H1 (cell line): ENCODE measurements around the gene KHDC4. TPM values are rescaled to one million over a fixed set of nuclear protein-coding genes. Genes with fewer than 3 reads are reported as not detected.

Experiments used
- CTCF ChIA-PET: fragments of 300-600 bp; sonication (Branson Sonifier 250); formaldehyde crosslinking; loops from one replicate; lab custom pipeline; 2021; ENCODE audit not compliant: partially characterized antibody; lab: Charles Lee
- POLR2A ChIA-PET: fragments of 300-600 bp; sonication (Branson Sonifier 250); formaldehyde crosslinking; loops from one replicate; lab custom pipeline; 2021; ENCODE audit warnings: inconsistent platforms; ENCODE audit not compliant: partially characterized antibody; lab: Charles Lee
- DNase-seq, 2 experiments: peaks; one replicate each; pipeline versions ENCODE4 v3.0.0 to v3.0.0-alpha.2; 2010 to 2022; ENCODE audit warnings: low spot score in 2 of 2, low read depth in 1 of 2, mixed read lengths in 1 of 2
- FAIRE-seq: peaks from 2 replicates; lab custom pipeline; 2011; peaks lifted over from hg19 to GRCh38; lab: Jason Lieb, UNC
- H2AFZ ChIP-seq: 2 replicates; pipeline ENCODE4 v1.8.1; 2012; ENCODE audit warnings: low read length, inconsistent platforms
- H2AK5ac ChIP-seq: 2 replicates; pipeline ENCODE4 v1.6.1; 2013; ENCODE audit warnings: low read depth, low read length
- H2BK120ac ChIP-seq: replicated peaks from 2 replicates; pipeline ENCODE3; 2013; ENCODE audit warnings: low read depth, low read length, inconsistent platforms
- H2BK12ac ChIP-seq: 2 replicates; pipeline ENCODE4 v1.6.1; 2013; ENCODE audit warnings: low read depth, low read length
- H2BK15ac ChIP-seq: 2 replicates; pipeline ENCODE4 v1.6.1; 2013; ENCODE audit warnings: low read length
- H2BK20ac ChIP-seq: 2 replicates; pipeline ENCODE4 v1.6.1; 2013; ENCODE audit warnings: low read length
- H2BK5ac ChIP-seq: 2 replicates; pipeline ENCODE4 v1.6.1; 2013; ENCODE audit warnings: low read depth, low read length
- H3K14ac ChIP-seq: 2 replicates; pipeline ENCODE4 v1.6.1; 2013; ENCODE audit warnings: inconsistent platforms; ENCODE audit not compliant: insufficient read length
- H3K18ac ChIP-seq: 2 replicates; pipeline ENCODE4 v1.6.1; 2013; ENCODE audit warnings: low read length; ENCODE audit errors: extremely low read depth
- H3K23ac ChIP-seq: 2 replicates; pipeline ENCODE4 v1.6.1; 2013; ENCODE audit warnings: inconsistent platforms; ENCODE audit not compliant: insufficient read length
- H3K23me2 ChIP-seq: 2 replicates; pipeline ENCODE4 v1.6.1; 2013; ENCODE audit warnings: low read depth, low read length
- H3K27ac ChIP-seq: 2 replicates; pipeline ENCODE4 v1.6.1; 2011; ENCODE audit warnings: low read depth, low read length, inconsistent platforms
- H3K27me3 ChIP-seq, 4 experiments: replicated peaks in 1 of 4; 1 replicate in 1 of 4; 2 replicates in 3 of 4; pipeline versions ENCODE4 v1.6.1 to v1.8.1; 2011 to 2013; ENCODE audit warnings: low read length in 3 of 4, mild to moderate bottlenecking in 3 of 4, inconsistent platforms in 2 of 4, mixed read lengths in 2 of 4, moderate library complexity in 1 of 4; ENCODE audit not compliant: control insufficient read depth in 3 of 4, insufficient read depth in 3 of 4; ENCODE audit errors: extremely low read depth in 1 of 4
- H3K36me3 ChIP-seq, 4 experiments: 2 replicates each; pipeline versions ENCODE4 v1.6.1 to v1.8.1; 2011 to 2013; ENCODE audit warnings: mild to moderate bottlenecking in 4 of 4, low read length in 3 of 4, moderate library complexity in 2 of 4, control low read depth in 1 of 4, inconsistent platforms in 1 of 4; ENCODE audit not compliant: insufficient read depth in 4 of 4, control insufficient read depth in 2 of 4
- H3K4ac ChIP-seq: replicated peaks from 2 replicates; pipeline ENCODE3; 2013; ENCODE audit warnings: low read length, low read depth, mixed read lengths, inconsistent platforms; ENCODE audit not compliant: insufficient read length
- H3K4me1 ChIP-seq, 4 experiments: replicated peaks in 1 of 4; 1 replicate in 1 of 4; 2 replicates in 3 of 4; pipeline versions ENCODE4 v1.6.1 to v1.8.1; 2011 to 2013; ENCODE audit warnings: low read length in 3 of 4, inconsistent platforms in 2 of 4, mixed read lengths in 1 of 4; ENCODE audit not compliant: insufficient read depth in 4 of 4, control insufficient read depth in 3 of 4
- H3K4me2 ChIP-seq, 2 experiments: 2 replicates each; pipeline versions ENCODE4 v1.6.1 to v1.8.1; 2011 to 2013; ENCODE audit warnings: low read depth in 2 of 2, low read length in 2 of 2, control low read depth in 1 of 2, inconsistent platforms in 1 of 2, mild to moderate bottlenecking in 1 of 2; ENCODE audit not compliant: insufficient read depth in 1 of 2
- H3K4me3 ChIP-seq, 4 experiments: fragments of 200-600, 300-600 bp in 1 of 4; sonication (generic), shearing (Covaris generic), sonication (Bioruptor Twin) in 1 of 4; 2 replicates each; pipeline versions ENCODE4 v1.5.1 to v1.8.1; 2011 to 2016; ENCODE audit warnings: low read length in 4 of 4, low read depth in 3 of 4, control low read depth in 2 of 4, inconsistent platforms in 2 of 4, mild to moderate bottlenecking in 2 of 4, mixed read lengths in 1 of 4, moderate library complexity in 1 of 4; ENCODE audit not compliant: insufficient read depth in 2 of 4; ENCODE audit errors: extremely low read depth in 1 of 4
- H3K56ac ChIP-seq: replicated peaks from 2 replicates; pipeline ENCODE3; 2013; ENCODE audit warnings: low read depth, mild to moderate bottlenecking, mixed read lengths, low read length, inconsistent platforms; ENCODE audit not compliant: insufficient read length
- H3K79me1 ChIP-seq: 2 replicates; pipeline ENCODE4 v1.6.1; 2013; ENCODE audit warnings: low read depth, low read length, control low read depth
- H3K79me2 ChIP-seq, 2 experiments: 2 replicates each; pipeline versions ENCODE4 v1.6.1 to v1.8.1; 2012 to 2013; ENCODE audit warnings: low read length in 2 of 2, mild to moderate bottlenecking in 2 of 2, inconsistent platforms in 1 of 2; ENCODE audit not compliant: insufficient read depth in 2 of 2, control insufficient read depth in 1 of 2
- H3K9ac ChIP-seq, 4 experiments: replicated peaks in 1 of 4; 1 replicate in 1 of 4; 2 replicates in 3 of 4; pipeline versions ENCODE4 v1.6.1 to v1.8.1; 2011 to 2013; ENCODE audit warnings: low read depth in 3 of 4, low read length in 3 of 4, control low read depth in 2 of 4, mild to moderate bottlenecking in 2 of 4, moderate library complexity in 2 of 4, inconsistent platforms in 1 of 4; ENCODE audit errors: extremely low read depth in 1 of 4
- H3K9me3 ChIP-seq, 2 experiments: 2 replicates each; pipeline versions ENCODE4 v1.6.1 to v1.8.1; 2012 to 2013; ENCODE audit warnings: mild to moderate bottlenecking in 2 of 2, moderate library complexity in 2 of 2, control low read depth in 1 of 2, inconsistent platforms in 1 of 2, low read depth in 1 of 2, low read length in 1 of 2, mixed read lengths in 1 of 2; ENCODE audit not compliant: insufficient read depth in 2 of 2
- H4K20me1 ChIP-seq, 2 experiments: replicated peaks in 1 of 2; 2 replicates each; pipeline versions ENCODE3 to v1.8.1; 2011 to 2013; ENCODE audit warnings: inconsistent platforms in 2 of 2, low read length in 2 of 2, mild to moderate bottlenecking in 1 of 2; ENCODE audit not compliant: insufficient read depth in 2 of 2, control insufficient read depth in 1 of 2
- H4K5ac ChIP-seq: 2 replicates; pipeline ENCODE4 v1.6.1; 2013; ENCODE audit warnings: low read length, low read depth, mixed read lengths, inconsistent platforms; ENCODE audit not compliant: insufficient read length
- H4K8ac ChIP-seq: 2 replicates; pipeline ENCODE4 v1.8.0; 2013; ENCODE audit warnings: mild to moderate bottlenecking, moderate library complexity, low read length, inconsistent platforms; ENCODE audit not compliant: insufficient read depth; ENCODE audit errors: extremely low read depth
- H4K91ac ChIP-seq: replicated peaks from 2 replicates; pipeline ENCODE3; 2013; ENCODE audit warnings: low read length, mixed read lengths, inconsistent platforms; ENCODE audit not compliant: insufficient read length
- ATF3 ChIP-seq: IDR thresholded peaks from 2 replicates; pipeline ENCODE4 v1.6.1; 2011; ENCODE audit warnings: low read depth, mild to moderate bottlenecking, low read length; ENCODE audit not compliant: insufficient read depth
- BACH1 ChIP-seq: IDR thresholded peaks from 2 replicates; pipeline ENCODE4 v1.6.1; 2012; ENCODE audit warnings: low read length, improper control_type of control experiment
- E2F6 ChIP-seq: IDR thresholded peaks from 2 replicates; pipeline ENCODE4 v1.6.1; 2012; ENCODE audit warnings: inconsistent platforms
- EP300 ChIP-seq, 2 experiments: IDR thresholded peaks; 1 replicate in 1 of 2; 2 replicates in 1 of 2; pipeline ENCODE4 v1.6.1; 2011 to 2012; ENCODE audit warnings: low read depth in 2 of 2, low read length in 2 of 2, mild to moderate bottlenecking in 2 of 2, borderline replicate concordance in 1 of 2, inconsistent platforms in 1 of 2, moderate library complexity in 1 of 2
- JUN ChIP-seq: IDR thresholded peaks from 2 replicates; pipeline ENCODE4 v1.6.1; 2011; ENCODE audit warnings: low read depth, mild to moderate bottlenecking, improper control_type of control experiment, low read length
- MAX ChIP-seq: IDR thresholded peaks from 2 replicates; pipeline ENCODE4 v1.6.1; 2012; ENCODE audit warnings: inconsistent platforms
- POLR2AphosphoS5 ChIP-seq: IDR thresholded peaks from 2 replicates; pipeline ENCODE4 v1.6.1; 2011; ENCODE audit warnings: low read depth, low read length
- RBBP5 ChIP-seq: IDR thresholded peaks from 2 replicates; pipeline ENCODE4 v1.7.1; 2012; ENCODE audit warnings: low read depth, mild to moderate bottlenecking, inconsistent platforms, low read length, moderate library complexity, borderline replicate concordance
- SP2 ChIP-seq: IDR thresholded peaks from 2 replicates; pipeline ENCODE4 v1.6.1; 2012; ENCODE audit warnings: mild to moderate bottlenecking, low read length, inconsistent platforms
- SUZ12 ChIP-seq: fragments of 200-600 bp; sonication (generic); IDR thresholded peaks from 2 replicates; pipeline ENCODE4 v1.6.1; 2012; ENCODE audit warnings: mild to moderate bottlenecking, inconsistent platforms, low read length, moderate library complexity, mixed read lengths
- TEAD4 ChIP-seq: IDR thresholded peaks from 2 replicates; pipeline ENCODE4 v1.6.1; 2012; ENCODE audit warnings: low read depth, low read length, inconsistent platforms, mixed read lengths
- WGBS, 2 experiments: shearing (Covaris generic) in 1 of 2; methylation state at CpG; one replicate each; pipeline versions ENCODE4 v1.1.6 to v1.1.7; 2013 to 2015; ENCODE audit warnings: low lambda C conversion rate in 2 of 2, mixed read lengths in 2 of 2, inconsistent platforms in 1 of 2, low coverage in 1 of 2, missing lambda C conversion rate in 1 of 2; ENCODE audit not compliant: insufficient replicate concordance in 2 of 2, insufficient coverage in 1 of 2, insufficient read length in 1 of 2; ENCODE audit errors: extremely low coverage in 1 of 2, missing lambda C conversion rate in 1 of 2; 5-methylcytosine and 5-hydroxymethylcytosine counted together
- polyA plus RNA-seq, 7 experiments: library from polyadenylated mRNA; depleted of rRNA in 3 of 7; stranded (reverse) in 5 of 7; unstranded in 2 of 7; fragments of >200 nt in 5 of 7; fragments of 200-250 nt in 2 of 7; gene quantifications; 1 replicate in 5 of 7; 2 replicates in 1 of 7; 4 replicates in 1 of 7; pipeline versions ENCODE4 v1.2.1 to v1.2.3, GENCODE V29; 2011 to 2013; ENCODE audit warnings: missing spikeins in 2 of 7, mixed read lengths in 2 of 7
- total RNA-seq: library from RNA; stranded (reverse); fragmentation: NEBNext Ultra II Directional; extraction: Animal tissue kit (Norgen Biotek cat#: 25700); gene quantifications from 2 replicates; pipeline ENCODE4 v1.2.1, GENCODE V29; 2021

Gene KHDC4
- total and polyA plus RNA-seq, 2 of the 8 experiments (the other 6 are each of a cell fraction or from before 2014, with no cell fraction given) = 56.6 to 81.1 TPM

GRCh38 chr1:155982106-155982505, 47.9 kb upstream of the KHDC4 start:
- Histone ChIP-seq H4K8ac (no peak overlapping the region), H3K27ac (no peak overlapping the region), H4K91ac (no peak overlapping the region), H4K20me1 (peaks cover 0 to under 1% of the 10 kb centered on the region in 2 experiments), H3K14ac (no peak overlapping the region), H3K23ac (no peak overlapping the region), H3K79me2 (peaks cover 4 to 8% of the 10 kb centered on the region in 2 experiments), H3K4me2 (peak overlapping the region in 1 of 2 experiments; percentile 42; a peak in 1 of 4 replicates), H2BK5ac (no peak overlapping the region), H4K5ac (no peak overlapping the region), H2AK5ac (no peak overlapping the region; the same call in 1 of the 2 replicates), H3K36me3 (no peaks in the 10 kb centered on the region), H3K56ac (no peak overlapping the region), H3K27me3 (no peaks in the 10 kb centered on the region), H2BK20ac (no peak overlapping the region), H3K9me3 (no peaks in the 10 kb centered on the region), H2BK15ac (no peak overlapping the region), H2BK120ac (no peak overlapping the region), H2AFZ (no peak overlapping the region), H3K18ac (no peak overlapping the region), H3K79me1 (peaks cover 4% of the 10 kb centered on the region), H3K23me2 (peaks cover 13% of the 10 kb centered on the region), H3K4me1 (peaks cover 25 to 39% (median 27%) of the 10 kb centered on the region in 4 experiments)
- WGBS, 2 experiments = 87% methylated on average over 7 of the region's 7 CpGs; no CpG with 5 or more reads in 1 of the 2 experiments
- POLR2A ChIA-PET = interaction anchor here (0.9 to 19.2 kb wide), 9 partner anchors 10 to 138 kb away, joined by 3 to 282 read pairs (median 4); partner anchors contain the start of genes ARHGEF2, MEX3A, RAB25 and UBQLN4
- DNase-seq = no peak
- FAIRE-seq = no peak
- TF ChIP-seq SP2 (no peak), ATF3 (no peak), POLR2AphosphoS5 (no peak), BACH1 (no peak), MAX (no peak), E2F6 (no peak), SUZ12 (no peak), TEAD4 (no peak), RBBP5 (no peak), JUN (no peak), EP300 (IDR thresholded peaks at IDR 0.05; ENCODE audit: borderline replicate concordance in 1 of 2, low read depth in 2 of 2, low read length in 2 of 2) (no peak)
- TF ChIP-seq, all 59 proteins: peak for 0
- CTCF ChIA-PET = interaction anchor here (0.8 to 9.6 kb wide), 7 partner anchors 8 to 85 kb away, joined by 3 to 126 read pairs (median 16); partner anchors contain the start of gene SSR2
- no peak overlapping the region for H3K4ac ChIP-seq
- H3K4me3 ChIP-seq = no peak overlapping the region
- no peak overlapping the region; the same call in 1 of the 2 replicates for H2BK12ac ChIP-seq
- no peak overlapping the region for H3K9ac ChIP-seq
